Endometrial microvascular endothelial cells (primary cell): Measurements from ENCODE around the gene MYOM1. TPM values are rescaled to one million over a fixed set of nuclear protein-coding genes. Genes with fewer than 3 reads are reported as not detected.
"Not testable (repeated sequence)": the region's sequence is repeated elsewhere in the genome, so short reads cannot be mapped to it uniquely, and the experiment has no call there.

Experiments
- in situ Hi-C: cut with HindIII; loops from 2 replicates; pipeline ENCODE4 v1.10.0; 2017; ENCODE audit warnings: low sequenced_read_pairs, low pct_unique_long_range_greater_than_20kb; ENCODE audit errors: inconsistent ontology term
- total RNA-seq: library from RNA; depleted of rRNA; stranded (reverse); fragments of >200 nt; gene quantifications from one replicate; pipeline ENCODE4 v1.2.3, GENCODE V29; 2015; ENCODE audit errors: inconsistent ontology term

The MYOM1 gene
- total RNA-seq, 1 donor from 2014 or later: not detected

DNA sequence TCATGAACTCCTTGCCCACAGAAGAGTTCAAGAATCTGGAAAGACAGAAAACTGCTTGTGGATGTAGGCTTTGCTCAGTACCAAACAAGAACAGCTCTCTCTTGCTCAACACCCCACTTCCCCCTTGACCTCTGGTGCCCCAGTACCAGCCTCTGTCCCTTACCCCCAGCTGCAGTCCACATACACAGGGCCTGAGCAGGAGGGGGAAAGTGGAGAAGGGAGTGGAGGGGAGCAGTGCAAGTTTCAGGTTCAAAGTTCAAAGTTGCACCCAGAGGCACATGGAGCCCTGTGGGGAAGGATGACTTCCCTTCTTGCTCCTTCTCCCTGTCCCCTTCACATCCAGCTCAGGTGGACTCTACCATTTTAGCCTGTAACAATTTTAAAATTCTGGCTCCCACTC is 145.7 kb downstream of the MYOM1 start:
- in situ Hi-C loops: no loop called here

DNA sequence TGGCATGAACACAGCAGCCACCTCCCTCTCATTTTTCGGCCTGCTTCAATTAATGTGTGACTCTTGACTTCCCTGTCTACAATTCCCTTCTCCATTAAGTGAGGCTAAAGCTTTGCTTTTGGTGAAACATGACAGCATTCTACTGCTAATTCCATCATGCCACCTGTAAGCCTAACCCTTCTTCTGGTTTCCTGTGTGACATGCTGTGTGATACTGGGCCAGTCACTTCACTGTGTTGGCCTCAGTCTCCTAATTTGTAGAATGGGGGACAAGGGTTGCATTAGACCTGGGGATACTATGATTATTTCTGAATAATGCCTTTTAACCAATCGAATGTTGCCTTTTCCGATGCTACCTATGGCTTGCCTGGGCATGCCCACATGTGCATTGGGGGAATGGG is 146.4 kb downstream of the MYOM1 start:
- in situ Hi-C loops: not testable (repeated sequence)

DNA sequence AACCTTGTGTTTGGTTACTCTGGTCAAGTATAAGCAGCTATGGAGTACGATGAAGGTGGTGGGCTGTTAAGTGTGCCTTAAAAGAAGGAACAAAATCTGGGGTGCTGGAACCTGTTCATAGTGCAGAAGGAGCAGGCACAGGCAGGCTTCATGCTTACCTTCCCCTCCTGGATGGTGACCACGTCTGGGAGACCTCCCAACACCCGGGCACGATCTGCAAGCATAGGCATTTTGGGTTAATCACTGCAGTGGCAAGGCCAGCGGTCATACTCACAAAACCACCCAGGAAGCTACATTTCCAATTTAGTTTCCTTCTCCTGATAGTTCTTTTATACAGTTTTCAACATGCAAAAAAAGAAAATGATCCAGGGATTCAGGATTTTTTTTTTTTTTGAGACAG is 148.1 kb downstream of the MYOM1 start:
- in situ Hi-C loops: no loop called here

DNA sequence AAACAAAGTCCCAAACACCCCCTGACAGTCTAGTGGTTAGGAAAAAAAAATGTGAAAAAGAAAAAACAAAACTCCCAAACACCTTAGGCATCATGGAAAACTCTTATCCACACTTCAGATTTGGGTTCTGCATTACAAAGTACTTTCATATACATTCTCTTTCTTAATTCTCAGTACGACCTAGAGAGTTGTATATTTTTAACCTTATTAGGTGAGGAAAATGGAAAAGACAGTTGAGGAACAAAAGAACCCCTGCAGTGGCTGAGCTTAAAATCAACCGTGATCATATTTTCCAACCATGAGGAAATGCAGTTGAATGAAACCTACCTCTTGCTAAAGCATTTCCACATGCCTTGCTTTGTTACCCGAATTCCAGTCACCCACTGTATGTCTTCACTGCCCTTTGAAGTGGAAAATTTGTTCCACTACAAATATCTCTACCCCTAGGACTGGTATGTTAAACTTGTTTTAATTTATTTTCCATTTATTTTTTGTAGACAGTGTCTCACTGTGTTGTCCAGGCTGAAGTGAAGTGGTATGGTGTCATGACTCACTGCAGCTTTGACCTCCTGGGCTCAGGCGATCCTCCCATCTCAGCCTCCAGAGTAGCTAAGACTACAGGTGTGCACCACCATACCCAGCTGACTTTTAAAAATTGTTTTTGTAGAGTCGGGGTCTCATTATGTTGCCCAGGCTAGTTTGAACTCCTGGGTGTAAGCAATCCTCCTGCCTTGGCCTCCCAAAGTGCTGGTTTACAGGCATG is 149.9 kb downstream of the MYOM1 start:
- in situ Hi-C loops: no loop called here

DNA sequence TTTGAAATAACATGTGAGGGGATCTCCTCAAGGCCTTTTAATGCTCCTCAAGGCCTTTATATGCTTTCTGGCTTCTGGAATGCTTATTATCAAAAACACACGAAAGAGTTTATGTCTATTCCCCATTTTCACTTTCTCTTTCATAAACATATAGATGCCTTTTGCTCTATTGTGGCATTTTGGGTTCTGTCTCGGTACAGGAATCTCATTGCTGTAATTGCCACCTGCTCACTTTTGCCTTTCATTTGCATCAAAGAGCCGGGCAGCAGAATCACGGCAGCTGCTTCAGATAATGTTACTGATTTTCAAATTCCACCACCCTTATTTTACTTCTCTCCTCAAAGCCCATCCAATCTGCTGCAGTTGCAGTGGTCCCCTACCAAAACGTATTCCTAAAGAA is 152.0 kb downstream of the MYOM1 start:
- in situ Hi-C loops: no loop called here

DNA sequence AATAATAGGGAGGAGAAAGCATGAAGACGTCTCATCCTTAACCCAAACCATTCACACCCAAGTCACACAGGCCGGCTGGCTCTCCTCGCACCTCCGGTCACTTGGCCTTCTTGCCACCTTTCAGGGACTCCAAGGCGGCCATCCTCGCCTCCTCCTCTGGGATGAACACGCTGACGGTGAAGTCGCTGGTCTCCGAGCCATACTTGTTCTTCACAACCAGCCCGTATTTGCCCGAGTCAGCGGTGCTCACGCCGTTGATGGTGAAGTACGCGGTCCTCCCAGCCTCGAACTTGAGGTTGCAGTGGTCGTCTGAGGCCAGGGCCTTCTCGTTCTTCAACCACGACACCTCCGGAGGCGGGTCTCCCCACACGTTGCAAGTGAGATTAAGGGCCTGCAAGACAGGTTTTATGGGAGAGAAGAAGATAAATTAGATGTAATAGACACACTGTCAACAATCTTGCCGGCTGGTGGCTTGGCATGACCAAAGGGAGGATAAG is 152.6 kb downstream of the MYOM1 start:
- in situ Hi-C loops: no loop called here

DNA sequence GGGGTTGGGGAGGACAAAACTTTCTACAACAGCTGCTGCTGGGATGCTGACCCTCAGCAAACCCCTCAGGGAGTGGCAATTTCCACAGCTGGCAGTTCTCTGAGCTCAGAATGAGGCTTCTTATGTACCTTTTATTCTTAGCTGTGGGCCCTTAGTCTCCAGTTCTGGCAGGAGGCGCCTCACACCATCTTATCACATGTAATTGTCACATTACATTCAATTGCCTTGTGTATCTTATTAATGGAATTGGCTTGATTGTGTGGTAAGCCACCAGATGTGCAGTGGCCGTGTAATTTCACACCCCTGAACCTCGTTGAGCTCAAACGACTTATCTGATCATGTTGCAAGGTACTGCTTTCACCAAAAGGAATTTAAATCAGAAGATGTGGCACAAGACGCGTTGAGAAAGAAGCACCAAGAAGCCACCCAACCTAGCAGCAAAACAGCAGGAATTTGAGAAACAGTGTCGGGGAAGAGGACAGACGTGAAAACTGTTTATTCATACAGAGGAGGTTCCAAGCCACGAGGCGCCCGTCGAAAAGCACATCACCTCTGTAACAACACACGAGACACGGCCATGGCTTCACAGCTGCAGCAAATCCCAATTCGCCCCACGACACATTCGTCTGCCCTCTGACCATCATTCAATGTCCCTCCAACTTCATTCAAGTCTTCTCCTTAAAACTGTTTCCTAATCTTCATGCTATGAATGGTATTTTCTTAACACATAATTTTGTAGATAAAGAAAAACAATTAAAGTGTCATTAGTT is 153.2 kb downstream of the MYOM1 start:
- in situ Hi-C loops: no loop called here

DNA sequence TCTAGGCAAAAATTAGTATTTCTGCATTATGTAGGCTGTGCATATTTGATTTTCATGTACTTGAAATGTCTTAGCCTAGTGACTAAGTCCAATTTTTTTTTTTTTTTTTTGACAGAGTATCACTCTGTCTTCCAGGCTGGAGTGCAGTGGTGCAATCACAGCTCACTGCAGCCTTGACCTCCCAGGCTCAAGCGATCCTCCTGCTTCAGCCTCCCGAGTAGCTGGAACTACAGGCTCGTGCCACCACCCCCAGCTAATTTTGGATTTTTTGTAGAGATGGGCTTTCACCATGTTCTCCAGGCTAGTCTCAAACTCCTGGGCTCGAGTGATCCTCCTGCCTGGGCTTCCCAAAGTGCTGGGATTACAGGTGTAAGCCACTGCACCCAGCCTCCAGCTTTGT is 156.0 kb downstream of the MYOM1 start:
- in situ Hi-C loops: not testable (repeated sequence)

DNA sequence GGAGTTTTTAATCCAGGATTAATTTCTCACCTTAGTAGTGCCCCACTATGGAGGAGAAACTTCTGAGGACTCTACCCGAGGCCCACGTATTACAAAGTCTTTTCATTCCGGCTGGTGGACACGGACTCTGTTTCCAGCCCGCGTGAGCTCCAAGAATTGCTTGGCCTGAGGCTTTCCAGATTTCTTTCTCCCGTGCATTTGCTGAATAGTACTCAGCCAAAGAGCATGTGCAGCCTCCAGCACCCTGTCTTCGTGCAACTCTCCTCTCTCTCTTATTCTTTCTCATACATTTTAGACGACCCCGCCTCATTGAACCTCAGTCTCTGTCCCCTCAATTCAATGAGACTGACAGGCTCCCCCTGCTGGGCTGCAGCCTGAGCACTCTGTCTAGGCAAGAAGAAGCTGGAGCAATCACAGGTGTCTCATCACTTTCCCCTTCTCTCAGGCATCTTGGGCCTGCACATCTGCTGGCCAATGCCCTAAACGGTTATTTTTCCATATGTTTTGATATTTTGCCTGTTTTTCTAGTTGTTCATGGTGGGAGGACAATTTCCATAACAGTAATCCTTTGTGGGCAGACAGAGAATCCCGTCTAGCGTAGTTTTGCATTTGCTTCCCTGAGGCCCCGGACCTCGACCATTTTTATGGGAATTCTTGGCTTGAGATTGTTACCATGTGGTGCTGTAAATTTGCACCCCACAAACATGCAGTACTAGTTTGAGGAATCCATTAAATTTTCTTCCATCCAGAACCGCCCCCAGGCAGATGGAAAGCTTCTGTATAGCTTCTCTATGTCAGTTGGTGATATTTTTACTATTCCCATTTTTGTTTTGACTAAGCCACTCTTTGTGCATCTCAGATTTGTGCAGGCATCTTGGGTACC is 156.7 kb downstream of the MYOM1 start:
- in situ Hi-C loops: no loop called here

DNA sequence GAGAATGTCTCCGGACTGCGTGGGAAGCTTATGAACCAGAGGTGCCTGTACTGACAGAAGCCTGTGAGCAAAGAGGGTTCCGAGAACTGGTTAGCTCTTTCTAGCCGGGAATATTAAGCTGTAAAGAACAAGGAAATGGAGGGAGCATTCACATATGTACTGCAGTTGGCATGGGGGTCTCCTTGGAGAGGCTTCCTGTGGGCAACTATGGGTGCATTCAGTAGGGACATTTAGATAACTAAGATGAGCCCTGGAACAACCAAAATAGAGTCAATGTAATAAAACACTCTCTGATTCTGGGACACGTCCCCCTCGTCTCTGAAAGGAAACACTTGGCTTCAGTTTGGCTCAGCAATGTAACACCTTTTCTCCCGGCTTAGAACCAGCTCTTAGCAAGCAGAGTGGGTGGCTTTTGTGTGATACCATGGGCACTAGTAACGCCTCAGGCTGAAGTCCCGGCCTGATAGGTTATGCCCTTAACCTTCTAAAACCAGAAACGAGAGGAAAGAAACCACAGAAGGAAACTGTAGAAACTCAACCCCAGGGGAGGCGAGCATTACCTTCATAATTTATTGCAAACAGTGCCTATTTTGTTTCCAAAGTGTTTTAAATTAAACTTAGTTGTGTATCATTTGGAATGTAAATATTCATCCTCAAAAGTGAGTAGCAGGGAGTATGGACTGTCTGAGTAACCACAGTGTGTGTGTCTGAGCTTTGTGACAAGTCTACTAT is 158.0 kb downstream of the MYOM1 start:
- in situ Hi-C loops: no loop called here

DNA sequence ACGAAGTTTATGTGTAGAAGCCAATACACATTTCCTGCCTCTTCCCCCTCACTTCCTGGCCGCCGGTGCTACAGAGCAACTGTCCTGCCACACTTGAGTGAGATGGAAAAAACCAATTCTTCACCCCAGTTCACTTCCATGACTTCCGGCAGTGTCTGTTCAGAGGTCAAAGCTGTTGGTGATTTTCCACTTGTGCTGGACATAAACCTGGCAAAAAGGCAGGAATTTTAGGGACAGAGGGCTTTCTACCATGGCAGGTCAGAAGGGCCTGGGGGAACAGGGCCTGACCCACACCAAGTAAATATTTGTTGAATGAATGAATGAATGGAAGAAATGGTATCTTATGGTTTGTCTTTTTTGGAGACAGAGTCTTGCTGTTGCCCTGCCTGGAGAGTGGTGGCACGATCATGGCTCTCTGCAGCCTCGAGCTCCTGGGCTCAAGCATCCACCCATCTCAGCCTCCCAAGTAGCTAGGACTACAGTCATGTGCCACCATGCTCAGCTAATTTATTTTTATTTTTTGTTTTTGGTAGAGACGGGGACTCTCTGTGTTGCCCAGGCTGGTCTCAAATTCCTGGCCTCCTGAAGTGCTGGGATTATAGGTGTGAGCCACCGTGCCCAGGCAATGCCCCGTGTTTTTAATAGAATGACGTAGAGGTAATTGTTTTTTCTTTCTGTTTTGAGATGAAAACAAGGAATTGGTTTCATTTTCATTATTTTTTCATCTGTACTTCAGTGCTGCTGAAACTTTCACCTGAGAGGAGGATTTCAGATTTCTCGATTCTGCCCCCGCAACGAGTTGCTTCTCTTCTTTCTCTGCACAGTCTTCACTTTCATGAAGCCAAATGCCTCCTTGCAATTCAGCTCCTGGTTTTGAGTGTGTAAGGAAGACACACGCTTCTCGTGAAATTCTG is 158.8 kb downstream of the MYOM1 start:
- in situ Hi-C loops: no loop called here

DNA sequence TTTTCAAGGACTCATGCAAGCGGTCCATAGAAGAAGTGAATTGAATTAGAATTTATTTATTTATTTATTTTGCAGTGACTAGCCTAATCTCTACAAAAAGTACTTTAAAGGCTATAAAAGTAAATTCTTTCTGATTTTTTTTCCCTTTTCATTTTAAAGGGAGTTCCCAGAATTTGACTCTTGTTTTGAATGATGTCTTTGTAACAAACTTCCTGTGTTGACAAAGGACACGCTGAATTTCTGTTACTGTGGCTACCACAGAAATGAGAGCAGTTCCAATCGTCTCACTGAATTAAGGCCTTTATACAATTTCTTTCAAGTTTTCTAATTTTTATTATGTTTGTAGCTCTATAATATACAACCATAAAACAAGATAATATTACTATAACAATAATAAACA is 160.5 kb downstream of the MYOM1 start:
- in situ Hi-C loops: no loop called here

DNA sequence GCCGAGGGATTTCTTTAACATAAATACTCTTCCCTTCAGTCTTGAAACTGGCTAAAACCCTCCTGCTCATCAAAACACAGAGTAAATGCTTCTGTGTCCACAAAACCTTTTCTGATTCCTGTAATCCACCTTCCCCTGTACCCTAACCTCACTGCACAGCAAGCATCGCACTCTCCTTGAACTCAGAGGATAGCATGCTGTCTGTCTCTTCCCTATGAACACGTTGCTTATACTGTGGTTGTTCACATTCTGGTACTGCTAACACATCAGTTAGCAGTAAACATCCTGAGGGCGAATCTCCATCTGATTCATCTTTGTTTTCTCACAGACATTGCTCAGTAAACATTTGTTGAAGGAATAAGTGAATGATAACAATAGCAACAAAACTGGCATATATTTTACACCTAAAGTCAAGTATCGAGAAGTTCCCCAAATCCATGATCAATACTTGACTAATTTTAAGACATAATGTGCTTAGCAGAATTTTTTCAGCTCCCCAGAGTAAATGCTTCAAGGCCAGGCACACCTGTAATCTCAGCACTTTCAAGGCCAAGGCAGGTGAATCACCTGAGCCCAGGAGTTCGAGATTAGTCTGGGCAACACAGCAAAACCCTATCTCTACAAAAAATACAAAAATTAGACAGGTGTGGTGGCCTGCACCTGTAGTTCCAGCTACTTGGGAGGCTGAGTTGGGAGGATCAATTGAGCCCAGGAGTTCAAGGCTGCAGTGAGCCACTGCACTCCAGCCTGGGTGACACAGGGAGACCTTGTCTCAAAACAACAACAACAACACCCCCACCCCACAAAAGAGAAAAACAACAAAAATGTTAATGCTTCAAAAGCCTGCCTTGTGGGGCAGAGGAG is 161.2 kb downstream of the MYOM1 start:
- in situ Hi-C loops: no loop called here

DNA sequence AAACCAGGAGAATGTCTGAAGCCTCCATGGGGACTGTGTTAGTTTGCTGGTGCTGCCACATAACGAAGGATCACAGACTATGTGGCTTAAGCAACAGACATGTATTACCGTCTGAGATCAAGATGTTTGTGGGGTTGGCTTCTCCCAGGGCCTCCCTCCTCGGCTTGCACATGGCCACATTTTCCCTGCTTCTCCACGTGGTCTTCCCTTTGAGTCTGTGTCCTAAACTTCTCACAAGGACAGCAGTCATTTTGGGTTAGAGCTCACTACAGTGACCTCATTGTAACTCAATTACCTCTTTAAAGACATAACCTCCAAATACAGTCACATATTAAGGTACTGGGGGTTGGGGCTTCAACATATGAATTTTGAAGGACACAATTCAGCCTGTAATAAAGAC is 162.2 kb downstream of the MYOM1 start:
- in situ Hi-C loops: no loop called here

DNA sequence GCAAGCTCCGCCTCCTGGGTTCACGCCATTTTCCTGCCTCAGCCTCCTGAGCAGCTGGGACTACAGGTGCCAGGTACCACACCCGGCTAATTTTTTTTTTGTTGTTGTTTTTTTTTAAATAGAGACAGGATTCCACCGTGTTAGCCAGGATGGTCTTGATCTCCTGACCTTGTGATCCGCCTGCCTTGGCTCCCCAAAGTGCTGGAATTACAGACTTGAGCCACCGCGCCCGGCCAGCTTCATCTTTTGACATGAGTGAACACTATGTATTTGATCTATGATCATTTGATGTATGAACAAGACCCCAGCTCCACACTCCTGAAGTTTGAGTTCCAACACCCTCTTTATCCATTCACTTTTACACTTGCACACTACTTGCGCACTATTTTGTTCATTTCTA is 163.5 kb downstream of the MYOM1 start:
- in situ Hi-C loops: no loop called here

DNA sequence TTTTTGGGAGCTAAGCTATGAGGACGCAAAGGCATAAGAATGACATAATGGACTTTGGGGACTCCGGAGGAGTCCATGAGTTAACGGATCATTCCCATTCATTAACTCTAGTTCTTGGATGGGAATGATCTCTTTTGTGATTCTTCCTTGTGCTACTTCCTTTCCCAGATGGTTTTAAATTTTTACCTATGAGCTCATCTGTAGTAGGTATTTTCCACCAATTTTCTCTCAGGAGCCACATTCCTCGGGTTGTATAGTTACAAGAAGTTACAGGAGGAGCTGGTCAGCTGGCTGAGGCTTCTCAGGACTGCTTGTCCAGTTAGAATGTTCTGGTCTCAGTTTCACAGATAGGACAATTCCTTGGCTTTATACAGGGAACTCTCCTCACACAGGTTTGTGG is 164.0 kb downstream of the MYOM1 start:
- in situ Hi-C loops: no loop called here

DNA sequence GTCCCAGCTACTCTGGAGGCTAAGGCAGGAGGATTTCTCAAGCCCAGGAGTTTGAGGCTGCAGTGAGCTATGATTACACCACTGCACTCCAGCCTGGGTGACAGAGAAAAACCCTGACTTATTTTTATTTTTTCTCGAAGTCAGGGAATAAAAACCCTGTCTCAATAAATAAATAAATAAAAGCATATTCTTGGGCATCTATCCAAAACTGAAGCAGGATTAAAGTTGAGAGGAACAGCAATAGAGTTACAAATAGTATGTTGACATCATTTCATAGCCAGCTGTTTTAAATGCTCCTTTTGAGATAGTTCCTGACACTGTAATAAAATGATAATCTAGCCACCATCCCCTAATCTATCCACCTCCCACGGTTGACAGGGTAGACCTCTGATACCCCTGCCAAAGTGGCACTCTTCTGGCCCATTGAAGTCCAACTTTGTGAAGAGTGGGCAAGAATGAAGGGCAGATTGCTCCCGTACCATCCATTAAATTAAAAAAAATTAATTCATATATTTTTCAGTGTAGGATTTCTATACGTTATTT is 164.5 kb downstream of the MYOM1 start:
- in situ Hi-C loops: no loop called here
